KMS-11 (cell line): ENCODE measurements around the gene CYLD.
A peak's percentile ranks its signal among the peaks of the same experiment; 100 is the strongest.

Experiments
- H2AFZ ChIP-seq: fragments of 200-600 bp; sonication (generic); 2 replicates; pipeline ENCODE4 v1.6.1; 2016; ENCODE audit warnings: antibody characterized with exemption, mixed run types, low read depth
- H3K27ac ChIP-seq: fragments of 200-600 bp; sonication (generic); 2 replicates; pipeline ENCODE4 v1.6.1; 2016; ENCODE audit warnings: mild to moderate bottlenecking, mixed run types
- H3K27me3 ChIP-seq: fragments of 200-600 bp; sonication (generic); 2 replicates; pipeline ENCODE4 v1.6.1; 2017; ENCODE audit warnings: mild to moderate bottlenecking, low read depth, mixed run types, moderate library complexity; ENCODE audit not compliant: insufficient read depth
- H3K36me3 ChIP-seq: fragments of 200-600 bp; sonication (generic); 2 replicates; pipeline ENCODE4 v1.6.1; 2017; ENCODE audit warnings: mild to moderate bottlenecking, mixed run types; ENCODE audit not compliant: insufficient read depth
- H3K4me1 ChIP-seq: fragments of 200-600 bp; sonication (generic); 2 replicates; pipeline ENCODE4 v1.6.1; 2016; ENCODE audit warnings: mild to moderate bottlenecking, low read depth, mixed run types; ENCODE audit not compliant: poor library complexity, severe bottlenecking
- H3K4me2 ChIP-seq: fragments of 200-600 bp; sonication (generic); 2 replicates; pipeline ENCODE4 v1.7.0; 2016; ENCODE audit warnings: mild to moderate bottlenecking, mixed run types
- H3K4me3 ChIP-seq: fragments of 200-600 bp; sonication (generic); IDR thresholded peaks from 2 replicates; pipeline ENCODE4 v1.6.1; 2017; ENCODE audit warnings: low read depth, low read length, mixed read lengths; ENCODE audit not compliant: insufficient read depth
- H3K79me2 ChIP-seq: fragments of 200-600 bp; sonication (generic); 2 replicates; pipeline ENCODE4 v1.6.1; 2016; ENCODE audit warnings: low read depth, mixed run types; ENCODE audit not compliant: insufficient read depth
- H3K9ac ChIP-seq: fragments of 200-600 bp; sonication (generic); 2 replicates; pipeline ENCODE4 v1.6.1; 2016; ENCODE audit warnings: mild to moderate bottlenecking, mixed run types
- H4K20me1 ChIP-seq: fragments of 200-600 bp; sonication (generic); 2 replicates; pipeline ENCODE4 v1.6.1; 2016; ENCODE audit warnings: mild to moderate bottlenecking, mixed run types; ENCODE audit not compliant: insufficient read depth
- CTCF ChIP-seq: fragments of 200-600 bp; sonication (generic); conservative IDR thresholded peaks from 2 replicates; pipeline ENCODE4 v1.6.1; 2017; ENCODE audit warnings: low read depth, mild to moderate bottlenecking, antibody characterized with exemption, low read length, moderate library complexity, mixed read lengths

The CYLD gene

GRCh38 chr16:50697881-50698767 lies 43.8 kb upstream of the CYLD start:
- Histone ChIP-seq H4K20me1 (no peaks in the 10 kb centered on the region), H3K9ac (no peak overlapping the region), H3K27me3 (no peaks in the 10 kb centered on the region), H3K27ac (no peak overlapping the region), H3K4me2 (no peak overlapping the region), H3K79me2 (no peaks in the 10 kb centered on the region), H2AFZ (peak overlapping the region; percentile 30; the same call in 1 of the 2 replicates), H3K4me1 (no peaks in the 10 kb centered on the region), H3K36me3 (no peaks in the 10 kb centered on the region), H3K4me3 (no peak overlapping the region)
- no peak for TF ChIP-seq CTCF

GRCh38 chr16:50699326-50700159 lies 42.3 kb upstream of the CYLD start:
- no peak for TF ChIP-seq CTCF
- Histone ChIP-seq H3K36me3 (no peaks in the 10 kb centered on the region), H4K20me1 (no peaks in the 10 kb centered on the region), H3K27ac (no peak overlapping the region), H2AFZ (no peak overlapping the region), H3K4me1 (no peaks in the 10 kb centered on the region), H3K4me2 (no peak overlapping the region), H3K4me3 (no peak overlapping the region), H3K27me3 (no peaks in the 10 kb centered on the region), H3K79me2 (no peaks in the 10 kb centered on the region), H3K9ac (no peak overlapping the region)

- Histone ChIP-seq H3K4me2 (no peak overlapping the region), H2AFZ (no peak overlapping the region), H3K36me3 (no peaks in the 10 kb centered on the region), H3K4me3 (no peak overlapping the region), H4K20me1 (no peaks in the 10 kb centered on the region), H3K9ac (no peak overlapping the region), H3K79me2 (no peaks in the 10 kb centered on the region), H3K27ac (no peak overlapping the region), H3K27me3 (no peaks in the 10 kb centered on the region), H3K4me1 (no peaks in the 10 kb centered on the region)
- TF ChIP-seq CTCF: no peak
Measured at GRCh38 chr16:50702725-50703124, 39.2 kb upstream of the CYLD start.

- no peak overlapping the region for H3K9ac ChIP-seq
- H3K27me3 ChIP-seq: no peaks in the 10 kb centered on the region
- no peaks in the 10 kb centered on the region for H4K20me1 ChIP-seq
- H3K4me2 ChIP-seq: no peak overlapping the region
- no peak overlapping the region for H2AFZ ChIP-seq
- H3K36me3 ChIP-seq: no peaks in the 10 kb centered on the region
- H3K27ac ChIP-seq: no peak overlapping the region
- no peaks in the 10 kb centered on the region for H3K79me2 ChIP-seq
- no peak for TF ChIP-seq CTCF
- no peak overlapping the region for H3K4me3 ChIP-seq
- no peaks in the 10 kb centered on the region for H3K4me1 ChIP-seq
Measured at GRCh38 chr16:50704245-50704644, 37.6 kb upstream of the CYLD start.
